ENCODE data around the gene MAGI2.

DNA sequence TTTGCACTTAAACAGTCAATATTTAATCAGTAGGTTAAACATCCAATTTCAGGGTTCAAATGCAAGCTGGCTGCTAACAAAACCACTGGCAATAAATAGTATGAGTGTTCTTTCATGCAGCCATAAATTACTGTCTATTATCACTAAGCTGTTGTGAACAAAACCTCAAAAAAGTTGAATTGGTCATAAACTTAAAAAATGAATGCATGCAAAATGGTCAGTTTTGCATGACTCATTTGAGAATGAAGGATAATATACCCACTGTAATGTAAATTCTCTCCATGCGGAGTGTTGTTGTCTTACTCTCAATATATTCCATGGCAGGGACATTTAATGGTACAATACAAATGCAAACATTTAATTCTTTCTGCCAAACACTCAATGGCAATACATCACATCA, 226.4 kb downstream of the MAGI2 start:
- TF ChIP-seq POLR2A (IDR thresholded peaks at IDR 0.05; ENCODE audit: low read length): no peak
- no peak for TF ChIP-seq GATA1 (IDR thresholded peaks at IDR 0.05; ENCODE audit: low read depth, low read length)
